ENCODE results near the gene PTER. TPM values are rescaled to one million over a fixed set of nuclear protein-coding genes. Genes with fewer than 3 reads are reported as not detected.

PTER gene
- total RNA-seq, 1 donor: 20.5 TPM

GRCh38 chr10:16441173-16441840 is 4.5 kb downstream of the PTER start:
- no peak for TF ChIP-seq CTCF (IDR thresholded peaks at IDR 0.05; ENCODE audit: insufficient read depth, low read length)
- peak overlapping the region; percentile 3 for H3K4me3 ChIP-seq (ENCODE audit: low read depth, low read length)
- DNase-seq (ENCODE audit: low read depth): peak; percentile 35

DNA sequence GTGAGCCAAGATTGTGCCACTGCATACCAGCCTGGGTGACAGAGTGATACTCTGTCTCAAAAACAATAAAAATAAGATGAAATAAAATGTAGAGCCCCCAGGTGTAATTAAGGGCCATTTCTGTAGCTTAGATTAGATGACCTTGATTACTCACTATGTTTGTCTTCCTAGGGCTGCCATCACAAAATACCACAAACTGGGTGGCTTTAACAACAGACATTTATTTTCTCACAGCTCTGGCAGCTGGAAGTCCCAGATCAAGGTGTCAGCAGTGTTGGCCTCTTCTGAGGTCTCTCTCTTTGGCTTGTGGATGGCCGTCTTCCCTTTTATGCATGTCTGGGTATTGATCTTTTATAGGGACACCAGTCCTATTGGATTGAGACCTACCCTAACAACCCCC is 6.1 kb downstream of the PTER start:
- H3K4me3 ChIP-seq (ENCODE audit: low read depth, low read length): no peak overlapping the region
- TF ChIP-seq CTCF (IDR thresholded peaks at IDR 0.05; ENCODE audit: insufficient read depth, low read length): no peak
- no peak for DNase-seq (ENCODE audit: low read depth)

- H3K4me3 ChIP-seq (ENCODE audit: low read depth, low read length): no peak overlapping the region
- no peak for TF ChIP-seq CTCF (IDR thresholded peaks at IDR 0.05; ENCODE audit: insufficient read depth, low read length)
- no peak for DNase-seq (ENCODE audit: low read depth)
These were observed 9.1 kb downstream of the PTER start for GRCh38 chr10:16445770-16446469.

GRCh38 chr10:16449454-16449853 is 12.6 kb downstream of the PTER start:
- no peak for DNase-seq (ENCODE audit: low read depth)
- no peak overlapping the region for H3K4me3 ChIP-seq (ENCODE audit: low read depth, low read length)
- no peak for TF ChIP-seq CTCF (IDR thresholded peaks at IDR 0.05; ENCODE audit: insufficient read depth, low read length)

DNA sequence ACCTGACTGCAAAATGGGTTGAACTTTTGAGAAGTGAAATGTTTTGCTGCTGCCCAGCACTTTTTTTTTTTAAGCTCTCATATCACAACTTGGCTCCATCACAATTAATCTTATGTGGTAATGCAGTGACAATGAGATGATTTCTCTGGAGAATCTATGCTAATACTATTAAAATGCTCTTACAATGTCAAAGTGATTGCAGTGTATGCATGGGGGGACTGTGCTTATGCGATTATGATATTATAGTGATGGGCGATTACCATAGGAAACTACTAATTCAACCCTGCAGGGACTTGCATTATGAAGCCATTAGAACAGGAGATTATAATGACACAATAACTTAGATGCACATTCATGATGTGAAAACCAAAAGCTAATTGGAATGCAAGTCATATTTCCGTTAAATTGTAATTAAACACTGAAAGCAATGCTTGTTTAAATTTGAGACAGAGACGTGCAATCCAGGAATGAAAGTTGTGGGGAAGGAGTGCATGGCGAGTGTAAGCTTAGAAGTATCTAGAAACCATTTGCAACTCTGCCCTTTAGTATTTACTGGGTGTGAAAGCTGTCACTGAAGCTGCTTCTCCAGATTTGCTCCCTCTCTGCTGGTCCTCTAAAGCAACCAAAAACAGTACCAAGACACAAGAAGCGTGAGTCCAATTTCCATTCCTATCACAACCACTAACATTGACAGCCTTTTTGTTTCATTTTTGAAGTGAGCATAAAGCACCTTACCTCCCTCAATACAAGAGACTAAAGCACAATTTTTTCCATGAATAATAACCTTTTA is 21.6 kb downstream of the PTER start:
- no peak for TF ChIP-seq CTCF (IDR thresholded peaks at IDR 0.05; ENCODE audit: insufficient read depth, low read length)
- no peak overlapping the region for H3K4me3 ChIP-seq (ENCODE audit: low read depth, low read length)
- DNase-seq (ENCODE audit: low read depth): no peak

DNA sequence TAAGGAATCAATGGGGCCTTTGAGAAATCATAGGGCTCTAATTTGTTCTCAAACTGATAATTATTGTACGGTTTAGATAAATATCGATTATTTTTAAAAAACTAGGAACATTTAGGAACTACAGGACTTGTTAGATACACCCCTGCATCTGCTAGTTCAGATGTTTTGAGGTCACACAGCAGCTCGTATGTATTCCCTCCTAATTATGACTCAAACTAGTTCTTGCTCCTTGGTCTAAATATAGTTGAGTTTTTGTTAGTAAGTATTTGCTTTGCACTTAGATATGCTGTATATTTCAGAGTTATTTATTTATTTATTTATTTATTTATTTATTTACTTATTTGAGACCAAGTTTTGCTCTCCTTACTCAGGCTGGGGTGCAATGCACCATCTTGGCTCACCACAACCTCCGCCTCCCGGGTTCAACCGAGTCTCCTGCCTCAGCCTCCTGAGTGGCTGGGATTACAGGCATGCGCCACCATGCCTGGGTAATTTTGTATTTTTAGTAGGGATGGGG is 22.7 kb downstream of the PTER start:
- no peak for TF ChIP-seq CTCF (IDR thresholded peaks at IDR 0.05; ENCODE audit: insufficient read depth, low read length)
- no peak overlapping the region for H3K4me3 ChIP-seq (ENCODE audit: low read depth, low read length)
- DNase-seq (ENCODE audit: low read depth): no peak

All from fibroblast of the aortic adventitia (primary cell).